Hematopoietic multipotent progenitor cell treated with erythropoietin and hydrocortisone succinate and interleukin-3 and kit ligand, for 4 days (in vitro differentiated cells): Measurements from ENCODE around the gene KCNN4.
A peak's percentile ranks its signal among the peaks of the same experiment; 100 is the strongest.
"Not testable (repeated sequence)": the region's sequence is repeated elsewhere in the genome, so short reads cannot be mapped to it uniquely, and the experiment has no call there.

ENCODE experiments used
- DNase-seq: peaks from one replicate; pipeline ENCODE4 v3.0.0-alpha.2; 2015

Gene KCNN4

DNA sequence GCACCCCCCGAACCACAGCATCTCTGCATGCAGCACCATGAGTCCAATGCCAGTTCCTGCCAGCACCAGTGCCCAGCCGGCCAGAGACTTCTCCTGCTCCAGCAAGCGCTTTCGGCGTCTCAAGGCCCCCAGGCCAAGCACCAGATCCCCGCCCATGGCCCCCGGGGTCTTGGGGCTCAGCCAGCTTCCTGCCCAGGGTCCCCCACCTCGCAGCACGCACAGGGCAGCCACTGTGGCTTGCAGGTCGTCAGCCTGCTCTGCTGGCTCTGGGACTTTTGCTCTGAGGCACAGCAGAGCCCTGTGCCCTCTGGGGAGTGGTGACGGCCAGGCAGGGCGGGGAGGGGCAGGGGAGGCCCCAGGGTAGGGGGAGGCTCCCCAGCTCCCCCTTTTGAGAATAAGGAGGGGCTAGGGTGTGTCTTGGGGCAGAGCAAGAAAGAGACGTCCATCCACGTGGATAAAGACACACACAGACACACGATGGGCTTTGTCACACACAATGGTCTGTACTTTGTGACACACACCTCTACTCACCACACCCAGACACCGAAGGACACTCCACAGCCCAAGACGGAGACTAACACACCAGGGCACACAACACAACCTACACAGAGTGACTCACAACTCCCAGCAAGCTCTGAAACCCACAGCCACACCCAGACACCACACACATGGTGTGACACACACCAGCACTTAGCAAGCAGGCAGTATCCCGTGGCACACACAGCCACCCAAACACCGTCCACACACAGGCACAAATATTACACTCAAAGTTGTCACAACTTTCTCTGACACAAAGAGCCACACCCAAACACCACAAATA lies at the start of gene KCNN4:
KCNN4 (minus strand) TSS at position 268 of the 820 bp plus-strand sequence; CDS start at position 156, 112 bp downstream.
- peak; percentile 91 for DNase-seq

DNA sequence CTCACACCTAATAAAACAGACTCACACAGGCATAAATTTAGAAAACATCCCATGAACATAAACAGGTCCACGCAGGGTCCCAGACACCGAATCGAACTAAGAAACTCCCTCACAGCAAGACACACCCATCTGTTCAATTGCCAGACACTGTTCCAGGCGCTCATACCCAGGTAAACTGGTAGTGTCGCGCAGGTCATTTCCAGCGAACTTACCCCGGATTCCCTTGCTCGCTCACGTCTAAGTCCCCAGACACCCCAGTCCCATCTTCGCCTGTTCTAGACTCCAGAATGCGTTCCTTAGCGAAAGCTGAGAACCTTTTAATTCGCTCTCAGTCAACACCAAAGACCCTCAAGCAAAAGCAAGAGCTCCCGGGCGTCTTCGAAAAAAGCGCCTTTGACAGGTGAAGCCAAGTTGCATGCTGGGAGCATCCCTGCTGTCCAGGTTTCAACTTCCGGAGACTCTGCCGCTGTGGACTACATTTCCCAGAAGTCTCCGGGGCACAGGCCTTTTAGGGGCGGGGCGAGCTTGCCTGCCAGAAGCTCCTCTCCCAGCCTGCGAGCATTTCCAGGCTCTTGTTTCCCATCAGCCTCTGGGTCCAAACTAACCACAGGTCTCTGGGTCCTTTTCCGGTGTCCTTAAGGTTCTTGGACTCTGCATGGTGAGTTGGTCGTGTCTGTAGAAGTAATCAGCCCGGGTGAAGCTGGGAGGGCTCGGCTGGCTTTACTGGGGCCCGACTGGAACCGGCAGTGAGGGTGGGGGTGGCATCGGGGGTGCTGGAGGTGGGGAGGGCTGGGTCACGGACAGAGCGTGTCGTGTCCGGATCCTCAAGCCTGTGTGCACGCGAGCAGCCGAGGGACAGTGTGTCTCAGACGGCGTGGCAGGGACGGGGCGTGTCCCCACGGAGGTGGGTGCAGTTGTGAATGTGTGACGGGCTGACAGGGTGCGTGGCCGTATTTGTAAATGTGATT lies 46.3 kb upstream of the KCNN4 start, which contains the start of gene ZNF283:
ZNF283 (plus strand) TSS at position 535 of the 968 bp plus-strand sequence. CDS start 6,184 bp downstream, outside the sequence.
- peak; percentile 95 for DNase-seq

DNA sequence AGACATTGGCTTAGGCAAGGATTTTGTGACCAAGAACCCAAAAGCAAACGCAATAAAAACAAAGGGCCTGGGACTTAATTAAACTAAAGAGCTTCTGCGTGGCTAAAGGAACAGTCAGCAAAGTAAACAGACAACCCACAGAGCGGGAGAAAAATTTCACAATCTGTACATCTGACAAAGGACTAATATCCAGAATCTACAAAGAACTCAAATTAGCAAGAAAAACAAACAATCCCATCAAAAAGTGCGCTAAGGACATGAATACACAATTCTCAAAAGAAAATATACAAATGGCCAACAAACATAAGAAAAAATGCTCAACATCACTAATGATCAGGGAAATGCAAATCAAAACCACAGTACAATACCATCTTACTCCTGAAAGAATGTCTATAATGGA lies 43.8 kb upstream of the KCNN4 start:
- DNase-seq, result not testable (repeated sequence)

DNA sequence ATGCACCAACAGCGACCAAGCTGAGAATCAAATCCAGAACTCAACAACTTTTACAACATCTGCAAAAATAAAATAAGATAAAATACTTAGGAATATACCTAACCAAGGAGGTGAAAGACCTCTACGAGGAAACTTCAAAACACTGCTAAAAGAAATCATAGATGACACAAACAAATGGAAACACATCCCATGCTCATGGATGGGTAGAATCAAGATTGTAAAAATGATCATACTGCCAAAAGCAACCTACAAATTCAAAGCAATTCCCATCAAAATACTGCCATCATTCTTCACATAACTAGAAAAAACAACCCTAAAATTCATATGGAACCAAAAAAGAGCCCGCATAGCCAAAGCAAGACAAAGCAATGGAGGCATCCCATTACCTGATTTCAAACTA lies 43.1 kb upstream of the KCNN4 start:
- not testable (repeated sequence) for DNase-seq

DNA sequence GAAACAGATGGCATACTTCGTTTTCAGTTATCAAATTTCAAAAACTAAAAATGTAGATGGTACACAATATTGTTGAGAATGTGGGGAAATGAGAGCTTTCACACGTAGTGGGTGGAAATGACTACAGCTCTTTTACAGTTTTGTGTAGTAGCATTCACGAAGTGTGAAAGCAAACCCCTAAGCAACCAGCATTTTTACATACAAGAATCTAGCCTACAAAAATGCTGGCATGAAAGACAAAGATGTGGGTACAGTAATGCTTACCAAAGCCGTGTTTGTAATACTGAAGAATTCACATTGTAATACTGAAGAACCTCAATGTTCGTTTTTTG lies 40.1 kb upstream of the KCNN4 start:
- no peak for DNase-seq

DNA sequence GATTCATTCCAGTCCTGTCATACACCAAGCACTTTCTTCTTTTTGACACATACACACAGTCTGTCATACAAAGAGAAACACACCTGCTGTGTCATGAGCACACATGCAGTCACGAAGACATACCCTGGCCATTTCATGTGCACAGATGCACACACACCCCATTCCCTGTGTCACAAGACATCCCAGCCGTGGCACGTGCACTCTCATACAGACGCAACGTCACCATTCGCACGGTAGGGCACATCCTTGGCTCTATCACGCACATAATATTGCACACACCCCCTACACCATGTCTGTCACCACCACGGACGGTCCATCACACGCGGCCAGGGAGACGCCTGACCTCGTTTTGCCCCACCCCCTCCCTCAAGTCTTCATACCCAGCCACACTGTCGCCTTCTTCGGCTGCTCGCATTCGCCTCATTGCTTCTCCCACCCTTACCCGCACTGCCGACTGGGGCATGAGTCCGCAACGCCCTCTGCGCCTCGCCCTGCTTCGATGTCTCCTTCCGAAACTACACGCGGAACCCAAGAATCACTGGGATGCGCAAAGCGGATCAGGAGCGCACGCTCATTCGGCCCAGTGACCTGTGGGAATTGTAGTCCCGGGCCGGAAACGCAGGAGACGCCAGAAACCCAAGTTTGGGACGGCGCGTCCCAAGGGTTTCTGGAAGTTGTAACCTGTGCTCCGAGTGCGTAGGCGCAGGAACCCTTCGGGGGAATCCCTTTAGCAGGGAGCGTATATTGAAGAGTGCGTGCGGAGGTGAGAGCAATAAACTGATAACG lies 39.5 kb upstream of the KCNN4 start:
- DNase-seq, result peak; percentile 56

DNA sequence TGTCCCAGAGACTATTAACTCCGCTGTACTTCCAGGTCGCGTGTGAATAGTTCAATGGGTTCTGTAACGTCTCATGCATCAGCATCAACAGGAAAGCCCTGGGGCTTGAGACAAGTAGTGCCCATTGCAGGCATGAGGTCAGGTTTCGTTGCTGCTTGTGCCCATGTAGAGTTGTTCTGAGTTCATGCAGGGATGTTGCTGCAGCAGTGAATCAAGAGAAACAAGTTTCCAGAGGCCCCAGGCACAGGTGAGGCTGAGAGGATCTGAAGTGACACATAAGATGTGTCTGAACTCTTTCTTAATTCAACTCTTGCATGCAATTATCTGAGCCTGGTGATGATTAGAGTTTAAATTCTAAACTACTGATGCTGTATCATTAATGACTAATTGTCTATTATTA lies 37.7 kb upstream of the KCNN4 start:
- no peak for DNase-seq

DNA sequence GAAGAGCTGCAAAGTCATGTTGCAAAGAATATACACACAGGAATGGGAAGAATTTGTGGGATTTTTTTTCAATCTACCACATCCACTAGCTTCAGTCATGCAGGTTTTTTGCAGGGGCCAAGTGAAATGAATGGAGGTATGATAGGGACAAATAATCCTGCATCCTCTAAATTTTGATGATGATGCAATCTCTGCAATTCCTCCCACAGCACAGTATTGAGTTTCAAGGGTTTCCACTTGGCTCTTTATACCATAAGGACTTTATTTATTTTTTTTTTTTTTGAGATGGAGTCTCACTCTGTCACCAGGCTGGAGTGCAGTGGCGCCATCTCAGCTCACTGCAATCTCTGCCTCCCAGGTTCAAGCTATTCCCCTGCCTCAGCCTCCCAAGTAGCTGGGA lies 36.7 kb upstream of the KCNN4 start:
- not testable (repeated sequence) for DNase-seq

DNA sequence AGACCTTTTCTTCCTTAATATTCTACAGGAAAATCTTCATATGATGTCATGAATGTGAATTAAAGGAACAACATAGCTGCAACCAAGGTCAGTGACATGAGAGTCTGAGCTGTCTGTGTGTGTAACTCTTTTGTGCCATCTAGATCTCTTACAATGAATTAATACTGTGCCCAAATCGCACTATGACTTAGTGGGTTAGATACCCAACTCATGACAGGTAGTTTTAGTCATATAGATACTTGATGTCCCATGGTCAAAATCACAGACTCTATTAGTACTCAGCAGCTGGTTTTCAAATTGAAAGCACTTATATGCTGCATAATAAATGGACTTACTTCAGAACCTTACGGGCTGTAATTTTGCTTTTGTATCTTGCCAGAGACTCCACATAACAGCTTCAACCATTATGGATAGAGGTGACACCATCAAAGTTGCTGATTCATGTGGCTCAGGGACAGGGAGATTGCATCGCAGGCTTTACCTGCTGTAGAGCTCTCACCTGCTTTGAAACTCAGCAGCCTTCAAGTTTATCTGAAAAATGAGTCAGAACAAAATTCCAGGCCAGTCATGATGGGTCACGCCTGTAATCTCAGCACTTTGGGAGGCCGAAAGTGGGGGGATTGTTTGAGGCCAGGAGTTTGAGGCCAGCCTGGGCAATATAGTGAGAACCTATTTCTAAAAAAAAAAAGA lies 34.0 kb upstream of the KCNN4 start:
- DNase-seq, result no peak

DNA sequence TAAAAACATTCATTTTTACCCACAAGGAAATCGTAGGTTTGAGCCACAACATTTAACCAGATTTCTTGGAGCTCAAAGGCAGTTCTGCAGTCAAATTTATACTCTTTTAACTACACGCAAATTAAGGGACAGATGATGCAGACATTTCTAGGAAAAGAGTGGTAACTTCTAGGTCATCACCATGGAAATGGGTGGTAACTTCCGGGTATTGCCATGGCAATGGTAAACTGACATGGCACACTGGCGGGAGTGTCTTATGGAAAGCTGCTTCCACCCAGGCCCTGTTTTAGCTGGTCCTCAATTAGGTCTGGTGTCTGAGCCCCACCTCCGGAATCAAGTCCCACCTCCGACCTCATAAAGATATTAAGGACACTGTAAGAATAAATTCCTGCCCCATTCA lies 31.9 kb upstream of the KCNN4 start:
- no peak for DNase-seq

DNA sequence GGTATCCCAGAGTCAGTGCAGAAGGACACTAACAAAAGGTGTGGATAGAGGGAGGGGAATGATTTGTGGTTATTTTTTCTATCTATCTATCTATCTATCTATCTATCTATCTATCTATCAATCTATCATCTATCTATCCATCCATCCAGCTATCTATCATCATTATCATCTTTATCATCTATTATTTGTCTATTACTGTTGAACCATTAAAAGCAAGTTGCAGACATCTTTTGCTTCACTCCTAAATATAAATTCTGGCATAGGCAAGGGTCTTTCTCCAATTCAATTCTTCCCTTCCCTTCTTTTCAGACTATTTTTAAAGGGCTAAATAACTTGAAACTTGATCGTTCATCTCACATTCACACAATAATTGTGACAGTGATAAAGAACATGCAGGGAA lies 31.5 kb upstream of the KCNN4 start:
- no peak for DNase-seq

DNA sequence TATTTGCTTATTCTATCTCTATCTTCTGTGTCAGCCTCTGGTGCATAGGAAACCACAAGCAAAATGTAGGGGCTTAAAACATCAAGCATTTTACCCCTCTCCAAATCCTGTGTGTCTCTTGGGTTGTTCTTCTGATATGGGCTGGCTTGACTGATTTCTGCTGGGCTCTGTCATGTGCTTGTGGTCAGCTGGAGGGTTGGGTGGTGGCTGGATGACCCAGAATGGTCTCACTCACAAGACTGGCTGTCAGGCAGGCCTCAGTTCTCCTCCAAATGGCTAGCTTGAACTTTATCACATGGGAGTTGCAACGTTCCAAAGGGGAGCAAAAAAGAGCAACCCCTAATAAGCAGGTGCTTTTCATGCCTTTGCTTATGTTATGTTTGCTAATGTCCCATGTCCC lies 31.1 kb upstream of the KCNN4 start:
- DNase-seq, result no peak

DNA sequence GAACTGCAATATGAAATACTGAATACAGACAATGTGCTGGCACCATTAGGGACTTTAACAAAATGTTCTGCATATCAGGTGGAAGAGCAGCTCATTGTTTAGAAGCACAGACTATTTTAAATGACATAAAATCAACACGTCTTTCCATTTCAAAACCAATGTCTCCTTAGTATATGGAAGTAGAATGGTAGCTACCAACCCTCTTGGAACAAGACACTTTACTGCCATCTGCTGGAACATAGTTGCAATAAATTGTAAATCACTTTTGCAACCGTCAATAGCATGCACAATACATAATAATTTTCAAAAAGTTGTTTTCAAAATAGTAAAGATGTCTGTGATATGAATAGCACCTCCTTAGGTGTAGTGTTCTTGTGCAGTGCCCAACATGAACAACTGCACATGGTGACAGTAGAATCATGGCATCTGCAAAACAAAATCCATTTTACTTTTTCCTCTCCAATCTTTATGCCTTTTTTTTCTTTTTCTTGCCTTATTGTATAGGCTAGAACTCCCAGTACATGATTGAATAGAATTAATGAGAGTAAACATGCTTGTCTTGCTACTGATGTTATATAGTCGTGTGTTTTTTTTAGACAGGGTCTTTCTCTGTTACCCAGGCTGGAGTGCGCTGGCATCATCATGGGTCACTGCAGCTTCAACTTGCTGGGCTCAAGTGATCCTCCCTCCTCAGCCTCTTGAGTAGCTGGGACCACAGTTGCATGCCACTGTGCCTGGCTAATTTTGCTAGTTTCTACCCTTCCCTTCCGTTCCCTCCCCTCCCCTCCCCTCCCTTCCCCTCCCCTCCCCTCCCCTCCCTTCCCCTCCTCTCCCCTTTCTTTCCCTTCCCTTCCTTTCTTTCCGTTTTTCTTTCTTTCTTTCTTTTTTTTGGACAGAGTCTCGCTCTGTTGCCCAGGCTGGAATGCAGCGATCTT lies 29.3 kb upstream of the KCNN4 start:
- DNase-seq, result peak; percentile 86

DNA sequence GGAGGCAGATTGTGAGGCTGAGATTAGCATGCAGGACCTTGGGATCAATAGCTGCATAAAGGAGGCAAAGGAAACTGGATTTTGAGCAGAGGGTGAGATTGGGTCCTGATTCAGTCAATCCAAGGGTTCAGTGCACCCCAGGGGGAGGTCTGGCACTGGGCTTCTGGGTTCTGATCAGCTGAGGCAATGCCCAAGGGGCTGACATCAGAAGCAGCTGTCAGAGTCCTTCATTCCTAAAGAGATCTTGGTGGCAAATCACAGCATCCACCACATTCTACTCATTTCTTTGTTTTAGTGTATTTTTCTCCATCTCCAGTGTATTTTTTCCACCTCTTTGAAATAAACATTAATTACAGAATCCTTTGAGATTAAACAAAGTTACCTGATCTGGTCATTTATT lies 26.9 kb upstream of the KCNN4 start:
- no peak for DNase-seq

DNA sequence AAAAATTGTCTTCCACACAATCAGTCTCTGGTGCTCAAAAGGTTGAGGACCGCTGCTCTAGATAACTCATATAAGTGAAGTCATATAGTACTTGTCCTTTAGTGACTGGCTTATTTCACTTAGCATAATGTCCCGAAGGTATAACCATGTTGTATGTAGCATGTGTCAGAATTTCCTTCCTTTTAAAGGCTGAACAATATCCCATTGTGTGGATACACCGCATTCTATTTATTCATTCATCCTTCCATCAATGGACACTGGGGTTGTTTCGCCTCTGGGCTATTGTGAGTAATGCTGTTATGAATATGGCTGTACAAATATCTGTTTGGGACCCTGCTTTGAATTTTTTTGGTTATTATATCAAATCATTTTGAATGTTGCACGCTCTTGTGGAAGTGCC lies 26.1 kb upstream of the KCNN4 start:
- DNase-seq, result no peak

DNA sequence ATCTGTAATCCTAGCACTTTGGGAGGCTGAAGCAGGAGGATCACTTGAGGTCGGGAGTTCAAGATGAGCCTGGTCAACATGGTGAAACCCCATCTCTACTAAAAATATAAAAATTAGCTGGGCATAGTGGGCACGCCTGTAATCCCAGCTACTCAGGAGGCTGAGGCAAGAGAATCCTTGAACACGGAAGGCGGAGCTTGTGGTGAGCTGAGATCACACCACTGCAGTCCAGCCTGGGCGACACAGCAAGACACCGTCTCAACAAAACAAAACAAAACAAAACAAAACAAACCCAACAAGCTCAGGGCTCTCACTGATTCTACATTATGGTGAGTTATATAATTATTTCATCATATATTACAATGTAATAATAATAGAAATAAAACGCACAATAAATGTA lies 25.6 kb upstream of the KCNN4 start:
- DNase-seq, result not testable (repeated sequence)

DNA sequence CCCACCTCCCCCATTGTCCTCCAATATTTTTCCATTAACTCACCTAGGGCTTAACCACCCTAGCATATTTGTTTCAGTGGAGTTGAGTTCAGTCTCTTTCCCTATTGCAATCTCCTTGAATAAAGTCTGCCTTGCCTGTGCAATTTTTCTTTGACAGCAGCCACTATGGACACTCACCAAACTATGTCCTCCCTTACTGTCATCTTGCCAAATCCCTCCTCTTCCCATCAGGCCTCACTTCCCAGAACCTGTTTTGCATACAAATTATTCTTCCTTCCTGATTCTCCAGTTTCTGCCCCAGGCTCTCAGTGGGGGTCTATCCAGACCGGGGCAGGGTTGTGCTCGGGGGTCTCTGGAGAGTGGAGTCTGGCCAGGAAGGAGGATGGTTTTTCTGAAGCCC lies 23.7 kb upstream of the KCNN4 start:
- no peak for DNase-seq

DNA sequence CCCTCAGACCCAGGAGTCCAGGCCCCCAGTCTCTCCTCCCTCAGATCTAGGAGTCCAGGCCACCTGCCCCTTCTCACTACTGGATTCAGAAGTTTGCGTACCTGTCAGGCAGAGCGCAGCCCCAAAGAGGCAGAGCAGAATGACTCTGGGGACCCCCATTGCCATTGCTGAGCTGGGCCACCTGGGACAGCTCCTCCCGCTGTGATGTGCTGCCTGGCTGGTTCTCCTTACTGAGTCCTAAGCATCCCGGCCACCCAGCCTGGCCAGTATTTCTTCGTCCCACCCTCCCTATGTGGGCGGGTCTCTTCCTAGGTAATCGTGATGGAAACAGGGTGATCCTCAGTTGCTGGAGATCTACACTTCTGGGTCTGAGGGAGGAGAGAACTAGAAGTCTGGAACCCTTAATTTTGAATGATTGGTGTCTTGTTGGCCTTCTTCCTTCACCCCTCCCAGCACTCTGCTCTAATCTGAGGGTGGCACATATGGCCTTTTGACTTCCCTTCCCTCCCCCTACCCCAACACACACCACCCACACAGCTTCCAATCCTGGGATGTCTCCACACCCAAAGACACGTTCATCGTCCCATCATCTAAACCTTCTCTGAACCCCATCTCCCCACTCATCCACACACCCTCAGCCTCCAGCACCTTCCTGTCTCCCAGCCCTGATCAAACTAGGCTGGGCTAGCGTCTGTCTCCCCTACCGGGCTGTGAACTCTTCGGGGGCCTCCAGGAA lies 21.6 kb upstream of the KCNN4 start, which contains the start of gene LYPD5:
LYPD5 (minus strand) TSS at position 232 of the 736 bp plus-strand sequence; CDS start at position 165, 67 bp downstream.
- no peak for DNase-seq

DNA sequence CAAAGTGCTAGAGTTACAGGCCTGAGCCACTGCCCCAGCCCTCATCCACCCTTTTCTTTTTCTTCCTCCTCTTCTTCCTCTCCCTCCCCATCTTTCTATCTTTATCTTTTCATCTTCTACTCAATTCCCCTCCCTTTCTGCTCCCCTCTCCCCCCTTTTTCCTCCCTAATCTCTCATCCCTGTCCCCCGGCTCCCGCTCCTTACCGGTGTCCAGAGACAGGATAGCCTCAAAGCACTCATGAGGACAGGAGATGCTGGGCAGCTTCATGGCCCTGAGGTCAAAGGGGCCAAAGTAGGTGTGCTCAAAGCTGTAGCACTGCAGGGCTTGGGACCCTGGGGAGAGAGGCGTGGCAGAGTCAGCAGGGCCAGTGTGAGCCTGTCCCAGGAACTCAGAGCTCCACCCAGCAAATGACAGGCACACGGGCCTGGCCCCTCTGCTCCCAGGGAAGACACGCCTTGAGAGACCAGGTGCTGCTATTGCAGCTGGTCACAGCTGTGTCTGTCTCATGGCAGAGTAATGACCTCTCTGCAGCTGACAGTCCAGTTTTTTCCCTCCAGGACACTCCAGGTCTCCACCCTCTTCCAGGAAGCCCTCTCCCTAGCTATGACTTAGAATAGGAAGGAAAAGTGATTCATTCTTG lies 18.8 kb upstream of the KCNN4 start:
- no peak for DNase-seq
